ENCODE results near the gene SNHG17. TPM values are rescaled to one million over a fixed set of nuclear protein-coding genes. Genes with fewer than 3 reads are reported as not detected.

Gene SNHG17
- total and polyA plus RNA-seq, 9 of the 15 experiments (the other 6 are each of a cell fraction or from before 2014, with no cell fraction given) = 29.8 to 106 (median 57.7) TPM

DNA sequence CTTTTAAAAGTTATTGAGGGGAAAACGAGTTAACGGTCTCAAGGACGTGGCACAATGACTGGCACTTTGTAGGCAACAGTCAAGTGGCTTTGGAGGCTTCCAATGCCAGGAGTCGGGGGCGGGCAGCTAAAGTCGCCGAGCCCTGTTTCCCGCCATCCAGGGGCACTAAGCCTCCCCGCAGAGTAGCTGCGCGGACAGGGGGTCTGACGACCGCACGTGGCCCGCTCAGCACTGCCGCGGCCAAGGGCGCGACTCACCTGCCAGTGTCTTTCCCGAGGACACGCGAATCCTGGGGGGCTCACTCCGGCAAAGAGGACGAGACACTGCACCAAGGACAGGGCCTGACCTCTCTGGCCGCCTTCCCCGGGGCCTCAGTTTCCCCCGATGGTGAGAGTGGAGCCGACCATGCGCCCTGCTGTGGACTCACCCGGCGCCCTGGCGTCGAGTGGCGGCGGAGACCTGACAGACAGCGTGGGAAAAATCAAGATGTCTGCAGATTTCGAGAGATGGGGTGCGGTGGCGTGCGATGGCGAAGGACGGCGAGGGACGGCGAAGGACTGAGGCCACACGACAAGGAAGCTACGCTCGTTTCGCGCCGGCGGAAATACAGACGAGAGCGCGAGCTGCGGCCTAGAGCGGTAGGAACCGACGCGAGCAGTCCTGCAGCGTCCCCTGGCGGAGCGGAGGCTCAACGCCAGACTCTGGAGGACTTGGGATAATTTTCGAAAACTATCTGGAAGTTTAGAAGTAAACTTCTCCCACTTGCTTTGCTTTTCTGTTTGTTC is at the start of gene SNHG17 (continued):
- no peak for TF ChIP-seq CUX1 (CRISPR knock-in tag; IDR thresholded peaks at IDR 0.05)
- TF ChIP-seq ZNF175 (CRISPR knock-in tag; IDR thresholded peaks at IDR 0.05; ENCODE audit: low read depth) = no peak
- no peak for TF ChIP-seq SLC30A9 (CRISPR knock-in tag; IDR thresholded peaks at IDR 0.05)
- peak; percentile 83 for TF ChIP-seq MBD2 (IDR thresholded peaks at IDR 0.05; ENCODE audit: borderline replicate concordance, low read depth)
- no peak for TF ChIP-seq ZBTB8A (IDR thresholded peaks at IDR 0.05; ENCODE audit: partially characterized antibody)
- TF ChIP-seq TBP (optimal IDR thresholded peaks at IDR 0.05; ENCODE audit: low read depth, low read length) = peak; percentile 99
- no peak for TF ChIP-seq U2AF2 (optimal IDR thresholded peaks at IDR 0.05; ENCODE audit: low read depth, low read length)
- TF ChIP-seq ZNF778 (CRISPR knock-in tag; IDR thresholded peaks at IDR 0.05) = no peak
- peak; percentile 61 for TF ChIP-seq BHLHE40 (IDR thresholded peaks at IDR 0.05; ENCODE audit: low read length)
- TF ChIP-seq, protein P1, sequence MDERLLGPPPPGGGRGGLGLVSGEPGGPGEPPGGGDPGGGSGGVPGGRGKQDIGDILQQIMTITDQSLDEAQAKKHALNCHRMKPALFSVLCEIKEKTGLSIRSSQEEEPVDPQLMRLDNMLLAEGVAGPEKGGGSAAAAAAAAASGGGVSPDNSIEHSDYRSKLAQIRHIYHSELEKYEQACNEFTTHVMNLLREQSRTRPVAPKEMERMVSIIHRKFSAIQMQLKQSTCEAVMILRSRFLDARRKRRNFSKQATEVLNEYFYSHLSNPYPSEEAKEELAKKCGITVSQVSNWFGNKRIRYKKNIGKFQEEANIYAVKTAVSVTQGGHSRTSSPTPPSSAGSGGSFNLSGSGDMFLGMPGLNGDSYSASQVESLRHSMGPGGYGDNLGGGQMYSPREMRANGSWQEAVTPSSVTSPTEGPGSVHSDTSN (CRISPR knock-in tag; IDR thresholded peaks at IDR 0.05; ENCODE audit: low read depth) = no peak
- TF ChIP-seq, protein P1 (tag; conservative IDR thresholded peaks at IDR 0.05; ENCODE audit: low read depth) = no peak
- peak; percentile 97 for TF ChIP-seq MTA3 (IDR thresholded peaks at IDR 0.05; ENCODE audit: borderline replicate concordance)
- peak; percentile 73 for TF ChIP-seq NR2C1 (IDR thresholded peaks at IDR 0.05)
- peak; percentile 55; the same call in 1 of the 2 replicates for TF ChIP-seq NR2C1 (tag; IDR thresholded peaks at IDR 0.05)
- TF ChIP-seq ETS2 (tag; IDR thresholded peaks at IDR 0.05; ENCODE audit: borderline replicate concordance, poor library complexity, severe bottlenecking) = no peak
- peak; percentile 96 for TF ChIP-seq PRPF4 (IDR thresholded peaks at IDR 0.05; ENCODE audit: insufficient read depth, low read depth, low read length, poor library complexity, severe bottlenecking)
- peak; percentile 47 for TF ChIP-seq FOSL1 (tag; conservative IDR thresholded peaks at IDR 0.05)
- TF ChIP-seq, protein P2, sequence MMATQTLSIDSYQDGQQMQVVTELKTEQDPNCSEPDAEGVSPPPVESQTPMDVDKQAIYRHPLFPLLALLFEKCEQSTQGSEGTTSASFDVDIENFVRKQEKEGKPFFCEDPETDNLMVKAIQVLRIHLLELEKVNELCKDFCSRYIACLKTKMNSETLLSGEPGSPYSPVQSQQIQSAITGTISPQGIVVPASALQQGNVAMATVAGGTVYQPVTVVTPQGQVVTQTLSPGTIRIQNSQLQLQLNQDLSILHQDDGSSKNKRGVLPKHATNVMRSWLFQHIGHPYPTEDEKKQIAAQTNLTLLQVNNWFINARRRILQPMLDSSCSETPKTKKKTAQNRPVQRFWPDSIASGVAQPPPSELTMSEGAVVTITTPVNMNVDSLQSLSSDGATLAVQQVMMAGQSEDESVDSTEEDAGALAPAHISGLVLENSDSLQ (IDR thresholded peaks at IDR 0.05) = no peak; the same call in 1 of the 2 replicates
- TF ChIP-seq LEF1 (IDR thresholded peaks at IDR 0.05) = peak; percentile 60
- peak; percentile 79 for TF ChIP-seq KLF16 (IDR thresholded peaks at IDR 0.05)

All from K562 (cell line).